SK-N-SH (cell line): ENCODE measurements around the gene MARCHF10.

ENCODE experiments used
- CTCF ChIP-seq: fragments of 200-600 bp; sonication (generic); IDR thresholded peaks from 2 replicates; pipeline ENCODE4 v1.6.1; 2017; ENCODE audit warnings: antibody characterized with exemption, mild to moderate bottlenecking, moderate library complexity
- EZH2phosphoT487 ChIP-seq: fragments of 200-600 bp; sonication (generic); IDR thresholded peaks from 2 replicates; pipeline ENCODE4 v1.6.1; 2017; ENCODE audit warnings: low read depth, mixed run types, mild to moderate bottlenecking, antibody characterized with exemption, moderate library complexity, borderline replicate concordance
- IRF3 ChIP-seq: fragments of 150-350 bp; IDR thresholded peaks from 2 replicates; pipeline ENCODE4 v1.6.1; 2016; ENCODE audit warnings: mild to moderate bottlenecking, low read depth, low read length
- JUND ChIP-seq: IDR thresholded peaks from 2 replicates; pipeline ENCODE4 v1.4.0; 2012
- MAX ChIP-seq: IDR thresholded peaks from 2 replicates; pipeline ENCODE4 v1.4.0; 2012; ENCODE audit warnings: low read depth
- RCOR1 ChIP-seq: fragments of 150-350 bp; IDR thresholded peaks from 2 replicates; pipeline ENCODE4 v1.6.1; 2017; ENCODE audit warnings: antibody characterized with exemption, low read length
- REST ChIP-seq: IDR thresholded peaks from 2 replicates; pipeline ENCODE4 v1.6.1; 2012; ENCODE audit warnings: mild to moderate bottlenecking, low read depth, low read length, moderate library complexity
- SIN3A ChIP-seq: IDR thresholded peaks from 2 replicates; pipeline ENCODE4 v1.6.1; 2012; ENCODE audit warnings: low read depth, mild to moderate bottlenecking, low read length, moderate library complexity, borderline replicate concordance

GRCh38 chr17:62656446-62656845 lies 151.7 kb downstream of the MARCHF10 start:
- no peak for TF ChIP-seq CTCF
- no peak for TF ChIP-seq EZH2phosphoT487
- no peak for TF ChIP-seq JUND
- TF ChIP-seq IRF3, result no peak
- no peak for TF ChIP-seq RCOR1
- TF ChIP-seq SIN3A, result no peak
- TF ChIP-seq MAX, result no peak
- TF ChIP-seq REST, result no peak
